VCaP (cell line): Measurements from ENCODE around the gene GCAT.

ENCODE experiments used
- H3K27ac ChIP-seq: fragments of 450-650 bp; 2 replicates; pipeline ENCODE4 v1.5.1; 2017
- TF ChIP-seq, protein P1 (sequence below): fragments of 450-650 bp; conservative IDR thresholded peaks from 2 replicates; pipeline ENCODE4 v1.5.1; 2017; ENCODE audit warnings: mild to moderate bottlenecking, moderate library complexity

The GCAT gene

DNA sequence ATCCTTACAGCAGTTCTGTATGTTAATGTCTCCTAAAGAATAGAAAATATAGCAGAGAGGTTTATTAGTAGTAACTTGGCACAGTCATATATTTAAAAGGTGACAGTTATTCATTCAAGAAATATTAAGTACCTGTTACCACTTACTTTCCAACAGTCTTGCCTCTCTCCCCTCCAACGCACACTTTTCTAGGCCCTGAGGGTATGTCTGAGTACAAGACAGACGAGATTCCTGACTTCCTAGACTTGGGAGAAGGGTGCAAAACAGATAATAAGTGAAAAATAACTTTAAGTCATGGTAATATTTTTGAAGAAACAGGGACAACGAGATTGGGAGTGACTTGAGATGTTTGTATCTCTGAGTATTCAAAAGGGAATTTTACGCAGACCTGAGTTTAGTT is 43.1 kb downstream of the GCAT start:
- H3K27ac ChIP-seq, result no peak overlapping the region
- TF ChIP-seq, protein P1, sequence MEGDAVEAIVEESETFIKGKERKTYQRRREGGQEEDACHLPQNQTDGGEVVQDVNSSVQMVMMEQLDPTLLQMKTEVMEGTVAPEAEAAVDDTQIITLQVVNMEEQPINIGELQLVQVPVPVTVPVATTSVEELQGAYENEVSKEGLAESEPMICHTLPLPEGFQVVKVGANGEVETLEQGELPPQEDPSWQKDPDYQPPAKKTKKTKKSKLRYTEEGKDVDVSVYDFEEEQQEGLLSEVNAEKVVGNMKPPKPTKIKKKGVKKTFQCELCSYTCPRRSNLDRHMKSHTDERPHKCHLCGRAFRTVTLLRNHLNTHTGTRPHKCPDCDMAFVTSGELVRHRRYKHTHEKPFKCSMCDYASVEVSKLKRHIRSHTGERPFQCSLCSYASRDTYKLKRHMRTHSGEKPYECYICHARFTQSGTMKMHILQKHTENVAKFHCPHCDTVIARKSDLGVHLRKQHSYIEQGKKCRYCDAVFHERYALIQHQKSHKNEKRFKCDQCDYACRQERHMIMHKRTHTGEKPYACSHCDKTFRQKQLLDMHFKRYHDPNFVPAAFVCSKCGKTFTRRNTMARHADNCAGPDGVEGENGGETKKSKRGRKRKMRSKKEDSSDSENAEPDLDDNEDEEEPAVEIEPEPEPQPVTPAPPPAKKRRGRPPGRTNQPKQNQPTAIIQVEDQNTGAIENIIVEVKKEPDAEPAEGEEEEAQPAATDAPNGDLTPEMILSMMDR, result no peak

GRCh38 chr22:37852418-37852817 is 44.7 kb downstream of the GCAT start:
- TF ChIP-seq, protein P1, result no peak
- peak overlapping the region; percentile 70 for H3K27ac ChIP-seq

- TF ChIP-seq, protein P1, result no peak
- H3K27ac ChIP-seq, result peak overlapping the region; percentile 70
Measured at GRCh38 chr22:37854946-37855345, 47.2 kb downstream of the GCAT start.

DNA sequence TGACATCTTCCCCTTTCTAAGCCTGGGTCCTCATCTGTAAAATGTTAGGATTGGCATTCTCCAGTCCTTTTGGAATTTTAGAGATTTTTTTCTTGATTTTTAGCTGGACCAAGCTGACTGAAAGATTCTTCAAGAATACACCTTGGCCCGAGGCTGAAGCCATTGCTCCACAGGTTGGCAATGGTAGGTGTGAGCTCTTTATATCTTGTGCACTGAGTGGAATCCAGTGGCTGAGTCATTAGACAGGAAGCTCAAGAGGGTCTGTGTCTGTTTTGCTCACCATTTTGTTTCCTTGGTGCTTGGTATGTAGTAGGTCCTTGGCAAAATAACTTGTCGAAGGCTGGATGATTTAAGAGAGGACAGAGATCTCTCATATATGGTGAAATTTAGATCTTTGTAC is 47.7 kb downstream of the GCAT start:
- TF ChIP-seq, protein P1, result no peak
- H3K27ac ChIP-seq, result peak overlapping the region; percentile 70

GRCh38 chr22:37860796-37861421 is 53.2 kb downstream of the GCAT start:
- no peak overlapping the region for H3K27ac ChIP-seq
- TF ChIP-seq, protein P1, result no peak

- TF ChIP-seq, protein P1, result no peak
- H3K27ac ChIP-seq, result no peak overlapping the region
Measured at GRCh38 chr22:37862570-37863325, 55.0 kb downstream of the GCAT start.

DNA sequence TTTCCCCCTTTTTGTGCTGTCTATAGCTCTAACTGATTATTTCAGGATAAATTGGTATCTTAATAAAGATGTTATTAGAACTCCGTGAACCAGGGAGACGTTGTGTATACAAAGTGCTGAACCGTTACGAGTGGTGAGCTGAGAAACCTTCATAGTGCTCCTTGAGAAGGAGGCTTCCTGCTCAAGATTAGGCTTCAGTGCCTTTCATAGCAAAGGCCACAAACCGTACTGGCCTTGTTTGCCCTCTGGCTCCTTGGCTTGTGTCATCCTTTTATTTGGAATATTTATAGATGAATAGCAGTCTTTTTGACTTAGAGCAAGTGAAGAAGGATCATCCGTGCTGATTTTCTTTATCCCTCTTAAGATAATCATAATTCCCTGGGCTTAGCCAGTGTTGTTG is 57.8 kb downstream of the GCAT start:
- TF ChIP-seq, protein P1, result no peak
- H3K27ac ChIP-seq, result no peak overlapping the region
